IPS-15b (cell line): Measurements from ENCODE around the gene DENND5B.

Experiments used
- H3K27me3 ChIP-seq: one replicate; pipeline ENCODE4 v1.6.1; 2013; ENCODE audit warnings: low read length; ENCODE audit not compliant: control insufficient read depth, insufficient read depth
- H3K36me3 ChIP-seq: one replicate; pipeline ENCODE4 v1.6.1; 2013; ENCODE audit warnings: low read length; ENCODE audit not compliant: control insufficient read depth, insufficient read depth
- H3K4me1 ChIP-seq: one replicate; pipeline ENCODE4 v1.6.1; 2013; ENCODE audit warnings: mild to moderate bottlenecking, low read length; ENCODE audit not compliant: control insufficient read depth, insufficient read depth
- H3K4me3 ChIP-seq: one replicate; pipeline ENCODE4 v1.5.1; 2013; ENCODE audit warnings: low read depth, low read length
- H3K9ac ChIP-seq: one replicate; pipeline ENCODE4 v1.6.1; 2013; ENCODE audit warnings: low read depth, mild to moderate bottlenecking, low read length
- H3K9me3 ChIP-seq: one replicate; pipeline ENCODE4 v1.6.1; 2013; ENCODE audit warnings: mild to moderate bottlenecking, low read length; ENCODE audit not compliant: control insufficient read depth, insufficient read depth

The DENND5B gene

DNA sequence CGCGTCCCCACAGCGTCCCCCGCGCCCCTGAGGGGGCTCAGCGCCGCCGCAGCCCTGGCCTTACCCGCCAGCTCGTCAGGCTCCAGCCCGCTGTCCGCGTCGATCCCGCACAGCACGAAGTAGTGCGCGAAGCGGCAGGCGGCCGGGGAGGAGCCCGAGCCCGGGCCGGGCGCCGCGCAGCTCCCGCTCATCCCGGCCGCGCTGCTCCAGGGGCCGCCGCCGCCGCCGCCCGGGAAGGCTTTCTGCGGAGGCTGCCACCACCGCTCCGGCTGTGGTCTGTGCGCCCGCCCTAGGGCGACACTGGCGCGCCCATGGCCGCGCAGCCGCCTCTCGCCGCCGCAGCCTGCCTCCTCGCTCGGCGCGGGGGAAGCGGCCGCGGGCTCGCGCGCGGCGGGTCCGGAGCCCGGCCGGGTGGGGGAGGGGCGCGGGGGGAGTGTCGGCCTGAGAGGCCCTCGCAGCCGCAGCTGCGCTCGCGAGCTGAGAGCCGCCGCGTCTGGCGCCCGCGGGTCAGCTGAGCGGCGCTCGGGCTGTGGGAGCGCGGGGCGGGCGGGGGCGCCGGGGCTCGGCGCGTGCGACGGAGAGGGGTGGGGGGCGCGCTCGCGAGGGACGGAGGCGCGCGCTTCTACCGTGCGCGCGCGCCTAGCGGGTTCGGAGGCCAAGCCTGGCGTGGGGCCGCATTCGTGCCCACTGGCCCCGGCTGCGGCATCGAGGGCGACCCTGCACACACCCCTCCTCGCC, at the start of gene DENND5B:
Gene DENND5B, minus strand, starts transcription at position 495 of the 738 bp plus-strand sequence. Its CDS starts 304 bp downstream, at position 191.
- no peaks in the 10 kb centered on the region for H3K36me3 ChIP-seq
- peak within 1 kb of the TSS; percentile 86 for H3K4me3 ChIP-seq
- H3K27me3 ChIP-seq: peaks cover 19% of the 10 kb centered on the region
- no peaks in the 10 kb centered on the region for H3K9me3 ChIP-seq
- H3K9ac ChIP-seq: peak within 1 kb of the TSS; percentile 62
- H3K4me1 ChIP-seq: no peaks in the 10 kb centered on the region

DNA sequence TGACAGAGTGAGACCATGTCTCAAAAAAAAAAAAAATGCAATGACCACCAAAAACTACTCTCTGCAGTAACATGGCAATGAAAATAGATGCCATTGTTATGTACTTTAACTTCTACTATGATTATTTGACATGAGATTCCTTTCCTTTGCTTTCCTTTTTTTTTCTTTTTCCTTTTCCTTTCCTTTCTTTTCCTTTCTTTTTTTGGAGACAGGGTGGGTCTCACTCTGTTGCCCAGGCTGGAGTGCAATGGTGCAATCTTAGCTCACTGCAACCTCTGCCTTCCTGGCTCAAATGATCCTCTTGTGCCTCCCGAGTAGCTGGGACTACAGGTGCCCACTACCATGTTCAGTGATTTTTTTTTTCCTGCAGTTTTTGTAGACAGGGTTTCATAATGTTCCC, 43.7 kb upstream of the DENND5B start:
- no peaks in the 10 kb centered on the region for H3K9me3 ChIP-seq
- no peaks in the 10 kb centered on the region for H3K36me3 ChIP-seq
- no peaks in the 10 kb centered on the region for H3K4me1 ChIP-seq
- H3K27me3 ChIP-seq: no peaks in the 10 kb centered on the region
- H3K9ac ChIP-seq: no peak overlapping the region
- no peak overlapping the region for H3K4me3 ChIP-seq

DNA sequence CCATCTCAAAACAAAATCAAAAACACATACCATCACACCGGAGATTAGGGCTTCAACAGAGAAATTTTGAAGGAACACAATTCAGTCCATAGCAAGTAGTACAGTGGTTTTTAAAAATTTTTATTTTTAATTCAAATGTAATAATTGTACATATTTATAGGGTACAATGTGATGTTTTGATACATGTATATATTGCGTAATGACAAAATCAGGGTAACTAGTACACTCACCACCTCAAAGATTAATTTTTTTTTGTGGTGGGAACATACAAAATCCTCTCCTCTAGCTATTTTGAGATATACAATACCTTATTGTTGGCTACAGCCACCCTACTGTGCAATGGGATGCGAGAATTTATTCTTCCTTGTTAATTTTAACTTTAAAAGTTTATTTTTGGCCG, 42.5 kb upstream of the DENND5B start:
- no peaks in the 10 kb centered on the region for H3K9me3 ChIP-seq
- no peaks in the 10 kb centered on the region for H3K27me3 ChIP-seq
- H3K9ac ChIP-seq: no peak overlapping the region
- no peak overlapping the region for H3K4me3 ChIP-seq
- no peaks in the 10 kb centered on the region for H3K36me3 ChIP-seq
- no peaks in the 10 kb centered on the region for H3K4me1 ChIP-seq

DNA sequence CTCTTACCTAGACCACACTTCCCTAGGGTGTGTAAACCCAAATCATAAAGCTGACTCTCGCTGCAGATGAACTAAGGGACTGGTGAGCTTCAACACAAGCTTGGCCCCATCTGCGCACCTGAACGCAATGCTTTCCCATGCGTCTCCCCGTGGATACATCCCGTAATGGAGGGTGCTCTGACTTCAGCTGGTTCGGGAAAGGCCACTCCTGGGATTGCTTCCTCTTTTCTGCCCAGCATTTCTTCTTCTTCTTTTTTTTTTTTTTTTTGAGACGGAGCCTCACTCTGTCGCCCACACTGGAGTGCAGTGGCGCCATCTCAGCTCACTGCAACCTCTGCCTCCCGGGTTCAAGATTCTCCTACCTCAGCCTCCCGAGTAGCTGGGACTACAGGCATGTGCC, 40.9 kb upstream of the DENND5B start:
- no peak overlapping the region for H3K9ac ChIP-seq
- no peaks in the 10 kb centered on the region for H3K27me3 ChIP-seq
- no peaks in the 10 kb centered on the region for H3K9me3 ChIP-seq
- no peak overlapping the region for H3K4me3 ChIP-seq
- no peaks in the 10 kb centered on the region for H3K4me1 ChIP-seq
- H3K36me3 ChIP-seq: no peaks in the 10 kb centered on the region

DNA sequence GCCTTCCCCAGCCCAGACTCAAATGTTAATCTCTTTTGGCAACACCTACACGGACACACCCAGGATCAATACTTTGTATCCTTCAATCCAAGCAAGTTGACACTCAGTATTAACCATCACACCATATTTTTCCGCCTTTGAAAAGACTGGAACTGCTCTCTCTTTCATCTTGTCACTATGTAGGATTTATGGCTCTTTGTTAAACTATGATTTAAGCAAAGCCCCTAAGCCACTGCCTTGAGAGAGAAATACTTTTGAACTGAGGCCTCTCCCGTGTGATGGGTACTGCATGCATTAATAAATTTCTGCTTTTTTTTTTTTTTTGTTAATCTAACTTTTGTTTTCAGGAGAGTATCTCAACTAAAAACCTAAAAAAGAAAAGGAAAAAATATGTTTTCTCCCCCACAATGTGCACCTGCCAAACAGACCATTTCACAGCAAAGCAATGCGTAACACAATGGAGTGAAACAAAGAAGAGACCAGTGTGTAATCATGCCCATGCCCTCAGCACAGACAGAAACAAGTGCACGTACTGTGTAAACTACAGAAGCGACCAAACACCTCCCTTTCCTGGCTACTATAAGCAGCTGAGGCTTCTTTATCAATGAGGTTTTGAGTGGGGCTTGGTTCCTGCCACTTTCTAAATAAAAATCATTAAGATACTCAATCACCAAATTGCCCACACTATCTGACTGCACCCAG, 40.2 kb upstream of the DENND5B start:
- Histone ChIP-seq H3K27me3 (no peaks in the 10 kb centered on the region), H3K36me3 (no peaks in the 10 kb centered on the region), H3K4me1 (no peaks in the 10 kb centered on the region), H3K9ac (no peak overlapping the region), H3K4me3 (no peak overlapping the region), H3K9me3 (no peaks in the 10 kb centered on the region)

DNA sequence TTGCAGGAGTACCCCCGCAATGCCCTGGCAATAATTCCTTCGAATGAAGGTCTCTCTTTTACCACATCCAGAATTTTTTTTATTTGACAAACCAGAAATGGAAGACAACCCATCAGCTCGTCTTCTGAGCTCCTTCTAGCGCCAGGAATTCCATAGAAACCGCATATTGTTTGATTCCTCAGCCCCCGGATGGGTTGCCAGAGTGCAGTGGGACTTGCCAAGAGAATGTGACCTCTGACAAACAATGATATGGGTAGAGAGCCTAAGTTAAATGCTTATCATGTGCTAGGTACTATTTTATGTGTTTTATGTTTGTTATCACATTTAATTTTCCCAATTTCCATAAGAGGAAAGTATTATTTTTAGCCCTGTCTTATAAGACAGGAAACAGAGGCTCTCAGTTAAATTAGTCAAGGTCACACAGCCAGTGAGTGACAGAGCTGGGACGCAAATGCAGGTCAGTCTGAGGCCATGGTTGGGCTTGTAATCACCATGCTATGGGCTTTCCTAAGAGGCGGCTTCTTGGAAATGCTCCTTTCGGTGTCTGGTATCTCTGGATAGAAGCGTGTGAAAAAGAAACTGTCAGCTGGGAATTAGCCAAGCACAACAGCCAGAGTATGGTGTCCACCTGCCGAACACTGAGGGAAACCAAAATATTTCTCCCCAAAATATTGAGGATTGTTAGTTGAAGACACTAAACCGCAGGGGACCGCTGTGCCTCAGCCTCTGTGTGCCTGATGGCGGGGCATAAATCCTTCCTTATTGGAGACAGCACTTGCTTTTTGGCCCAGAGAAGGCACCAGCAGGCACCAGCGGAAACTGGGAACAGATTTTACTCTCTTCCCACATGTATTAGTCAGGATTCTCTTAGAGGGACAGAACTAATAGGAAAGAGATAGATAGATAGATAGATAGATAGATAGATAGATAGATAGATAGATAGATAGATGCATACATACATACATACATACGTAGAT, 39.1 kb upstream of the DENND5B start:
- Histone ChIP-seq H3K27me3 (no peaks in the 10 kb centered on the region), H3K4me3 (no peak overlapping the region), H3K4me1 (no peaks in the 10 kb centered on the region), H3K36me3 (no peaks in the 10 kb centered on the region), H3K9ac (no peak overlapping the region), H3K9me3 (no peaks in the 10 kb centered on the region)

DNA sequence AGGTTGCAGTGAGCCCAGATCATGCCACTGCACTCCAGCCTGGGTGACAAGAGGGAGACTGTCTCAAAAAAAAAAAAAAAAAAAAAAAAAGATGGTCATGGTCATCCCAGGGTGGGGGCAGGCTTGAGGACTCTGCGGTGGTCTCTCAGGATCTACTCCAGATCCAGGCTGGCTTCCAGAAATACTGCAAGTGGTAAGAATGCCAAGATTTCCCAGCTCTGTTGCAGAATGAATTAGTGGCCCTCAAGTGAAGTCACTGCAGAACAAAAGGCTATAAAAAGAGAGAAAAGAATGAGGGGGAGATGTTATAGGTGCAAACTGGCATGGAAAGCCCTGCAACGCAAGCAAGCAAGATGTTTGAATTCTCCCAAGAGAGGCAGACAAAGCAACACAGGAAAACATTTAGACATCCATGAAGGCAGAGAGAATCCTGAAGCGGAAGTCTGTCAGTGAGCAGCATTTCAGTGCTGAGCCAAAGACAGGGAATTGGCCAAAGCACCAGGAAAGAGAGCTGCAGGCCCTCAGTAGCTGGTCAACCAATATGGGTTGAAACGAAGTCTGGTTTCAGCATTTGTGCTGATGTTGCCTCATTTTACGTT, 36.6 kb upstream of the DENND5B start:
- H3K4me3 ChIP-seq: no peak overlapping the region
- no peak overlapping the region for H3K9ac ChIP-seq
- H3K27me3 ChIP-seq: no peaks in the 10 kb centered on the region
- H3K36me3 ChIP-seq: no peaks in the 10 kb centered on the region
- H3K9me3 ChIP-seq: no peaks in the 10 kb centered on the region
- H3K4me1 ChIP-seq: no peaks in the 10 kb centered on the region

DNA sequence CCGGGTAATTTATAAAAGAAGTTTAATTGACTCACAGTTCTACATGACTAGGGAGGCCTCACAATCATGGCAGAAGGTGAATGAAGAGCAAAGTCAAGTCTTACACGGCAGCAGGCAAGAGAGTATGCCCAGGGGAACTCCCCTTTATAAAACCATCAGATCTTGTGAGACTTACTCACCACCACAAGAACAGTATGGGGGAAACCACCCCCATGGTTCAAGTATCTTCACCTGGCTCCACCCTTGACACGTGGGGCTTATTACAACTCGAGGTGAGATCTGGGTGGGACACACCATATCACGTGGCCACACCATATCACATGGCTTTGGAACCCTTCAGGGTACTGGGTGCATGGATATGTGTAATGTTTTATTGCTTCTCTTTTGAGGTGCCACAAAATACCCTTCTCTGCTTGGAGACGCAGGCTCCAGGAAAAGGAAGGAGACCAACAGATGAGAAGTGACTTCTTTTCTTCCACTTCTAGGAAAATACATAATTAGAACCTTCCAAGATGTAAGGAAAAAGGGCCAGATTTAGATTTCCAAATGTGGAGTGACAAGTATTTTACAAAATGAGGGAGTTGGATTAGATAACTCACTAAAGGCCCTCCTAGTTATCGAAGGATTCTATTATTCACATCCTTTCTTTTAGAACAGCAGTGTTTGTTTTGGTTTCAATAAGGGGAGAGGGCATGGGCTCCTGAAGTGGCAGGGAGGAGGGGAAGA, 35.5 kb upstream of the DENND5B start:
- no peaks in the 10 kb centered on the region for H3K27me3 ChIP-seq
- H3K4me3 ChIP-seq: no peak overlapping the region
- H3K9me3 ChIP-seq: no peaks in the 10 kb centered on the region
- no peak overlapping the region for H3K9ac ChIP-seq
- no peaks in the 10 kb centered on the region for H3K4me1 ChIP-seq
- no peaks in the 10 kb centered on the region for H3K36me3 ChIP-seq

DNA sequence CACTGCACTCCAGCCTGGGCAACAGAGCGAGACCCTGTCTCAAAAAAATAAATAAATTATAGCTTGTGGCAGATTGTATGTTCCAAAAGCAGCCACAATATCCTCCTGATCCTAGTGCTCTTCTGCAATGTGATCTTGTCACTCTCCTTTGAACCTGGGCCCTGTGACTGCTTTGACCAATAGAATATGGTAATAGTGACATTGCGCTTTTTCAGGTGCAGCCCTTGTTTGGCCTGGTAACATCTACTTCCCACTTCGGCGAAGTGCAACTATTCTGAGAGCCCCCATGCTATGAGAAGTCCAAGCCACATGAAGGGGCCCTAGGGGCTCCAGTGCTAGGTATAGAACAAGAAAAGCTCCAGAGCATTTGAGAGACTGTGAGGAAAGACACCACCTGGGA, 31.1 kb upstream of the DENND5B start:
- Histone ChIP-seq H3K4me1 (no peaks in the 10 kb centered on the region), H3K9me3 (no peaks in the 10 kb centered on the region), H3K27me3 (no peaks in the 10 kb centered on the region), H3K36me3 (no peaks in the 10 kb centered on the region), H3K9ac (no peak overlapping the region), H3K4me3 (no peak overlapping the region)

DNA sequence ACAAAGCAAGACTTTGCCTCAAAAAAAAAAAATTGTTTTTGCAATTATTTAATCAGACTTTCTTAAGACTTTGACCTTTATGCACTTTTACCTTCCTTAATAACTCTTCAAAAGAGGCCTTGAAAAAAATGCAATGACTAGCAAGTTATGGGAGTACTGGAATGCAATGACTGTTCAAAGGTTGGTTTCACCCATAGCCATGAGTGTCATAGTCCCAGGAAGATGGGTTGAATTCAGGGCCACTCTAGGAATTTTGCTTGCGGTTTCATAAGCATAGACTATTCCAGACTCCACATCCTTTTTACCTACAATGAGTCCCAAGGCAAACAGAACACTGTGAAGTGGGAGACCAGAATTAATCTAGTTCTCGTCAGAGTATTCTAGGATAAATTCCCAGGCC, 29.4 kb upstream of the DENND5B start:
- Histone ChIP-seq H3K27me3 (no peaks in the 10 kb centered on the region), H3K9ac (no peak overlapping the region), H3K9me3 (no peaks in the 10 kb centered on the region)

More for the DNA sequence above, 29.4 kb upstream of the DENND5B start:
- Histone ChIP-seq H3K4me3 (no peak overlapping the region), H3K4me1 (no peaks in the 10 kb centered on the region), H3K36me3 (no peaks in the 10 kb centered on the region)
